NCI-H510A treated with DMSO at 0.1 percent for 48 hours (cell line): ENCODE measurements around the gene ZNF474.

Experiments used
- DNase-seq: peaks from one replicate; lab custom pipeline; 2025; lab: John Stamatoyannopoulos, UW

ZNF474 gene

GRCh38 chr5:122181863-122182262 lies 52.5 kb downstream of the ZNF474 start:
- DNase-seq, result no peak

- no peak for DNase-seq
Observed at GRCh38 chr5:122182491-122182921, 53.2 kb downstream of the ZNF474 start.

GRCh38 chr5:122183098-122183787 lies 53.9 kb downstream of the ZNF474 start:
- DNase-seq, result no peak

- DNase-seq, result no peak
Observed at GRCh38 chr5:122183788-122184170, 54.4 kb downstream of the ZNF474 start.

- DNase-seq, result no peak
Observed at GRCh38 chr5:122184676-122185255, 55.4 kb downstream of the ZNF474 start.

GRCh38 chr5:122187426-122187825 lies 58.1 kb downstream of the ZNF474 start:
- no peak for DNase-seq

- DNase-seq, result no peak
Observed at GRCh38 chr5:122190156-122190555, 60.8 kb downstream of the ZNF474 start.

GRCh38 chr5:122192497-122193496 lies 63.5 kb downstream of the ZNF474 start:
- DNase-seq, result peak; percentile 55

- peak; percentile 66 for DNase-seq
Observed at GRCh38 chr5:122195802-122196394, 66.6 kb downstream of the ZNF474 start.

- DNase-seq, result no peak
Observed at GRCh38 chr5:122199146-122199545, 69.8 kb downstream of the ZNF474 start.

- DNase-seq, result no peak
Observed at GRCh38 chr5:122200450-122200849, 71.1 kb downstream of the ZNF474 start.

GRCh38 chr5:122200865-122201264 lies 71.5 kb downstream of the ZNF474 start:
- no peak for DNase-seq

GRCh38 chr5:122201365-122201764 lies 72.0 kb downstream of the ZNF474 start:
- DNase-seq, result no peak

GRCh38 chr5:122202952-122203351 lies 73.6 kb downstream of the ZNF474 start:
- no peak for DNase-seq
